SIG-M5 (cell line): Measurements from ENCODE around the gene POMT1.

ENCODE experiments used
- DNase-seq: peaks from one replicate; lab custom pipeline; 2025; lab: John Stamatoyannopoulos, UW

The POMT1 gene

DNA sequence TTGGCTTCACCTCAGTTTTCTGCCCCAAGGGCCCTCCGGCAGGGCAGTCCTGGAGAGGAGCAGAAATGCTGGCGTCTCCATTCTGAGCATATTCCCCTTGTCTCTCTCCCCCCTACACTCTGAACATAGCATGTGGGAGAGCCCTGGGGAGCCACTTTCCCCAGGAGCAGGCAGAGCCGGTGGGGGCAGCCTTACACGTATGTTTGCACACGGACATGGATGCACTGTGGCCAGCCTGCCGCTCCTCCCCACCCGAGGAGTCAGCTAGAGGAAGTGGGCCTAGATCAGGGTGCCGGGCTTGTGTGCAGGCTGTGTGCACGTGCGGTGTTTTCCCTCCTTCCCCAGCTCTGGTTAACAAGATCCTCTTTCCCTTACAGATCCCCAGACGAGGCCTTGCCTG lies 25.4 kb upstream of the POMT1 start:
- DNase-seq, result no peak

DNA sequence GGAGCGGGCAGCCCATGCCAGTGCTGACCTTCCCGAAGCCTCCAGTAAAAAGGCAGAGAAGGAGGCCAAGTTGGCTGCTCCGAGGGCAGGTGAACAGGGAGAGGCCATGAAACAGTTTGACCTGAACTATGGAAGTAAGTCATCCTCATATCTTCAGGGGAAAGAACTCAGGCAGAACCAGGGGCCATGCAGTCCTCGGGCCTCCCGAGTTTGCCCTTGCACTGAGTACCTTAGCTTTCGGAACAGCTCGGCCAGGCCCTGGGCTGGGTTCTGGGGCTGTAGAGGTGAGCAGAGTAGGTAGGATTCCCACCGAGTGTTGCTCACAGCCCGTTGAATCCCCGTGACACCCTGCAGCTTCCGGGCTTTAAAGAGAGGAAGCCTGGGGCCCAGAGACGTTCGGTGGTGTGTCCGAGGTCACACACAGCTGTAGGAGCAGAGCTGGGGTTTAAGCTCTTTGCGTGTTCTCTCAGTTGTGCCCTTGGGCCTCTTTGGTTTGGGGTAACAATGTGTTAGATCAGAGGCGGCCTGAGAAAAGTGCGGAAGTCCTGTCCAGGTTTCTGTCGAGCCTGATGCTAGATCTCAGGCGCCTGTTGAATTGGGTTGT lies 24.8 kb upstream of the POMT1 start:
- no peak for DNase-seq

DNA sequence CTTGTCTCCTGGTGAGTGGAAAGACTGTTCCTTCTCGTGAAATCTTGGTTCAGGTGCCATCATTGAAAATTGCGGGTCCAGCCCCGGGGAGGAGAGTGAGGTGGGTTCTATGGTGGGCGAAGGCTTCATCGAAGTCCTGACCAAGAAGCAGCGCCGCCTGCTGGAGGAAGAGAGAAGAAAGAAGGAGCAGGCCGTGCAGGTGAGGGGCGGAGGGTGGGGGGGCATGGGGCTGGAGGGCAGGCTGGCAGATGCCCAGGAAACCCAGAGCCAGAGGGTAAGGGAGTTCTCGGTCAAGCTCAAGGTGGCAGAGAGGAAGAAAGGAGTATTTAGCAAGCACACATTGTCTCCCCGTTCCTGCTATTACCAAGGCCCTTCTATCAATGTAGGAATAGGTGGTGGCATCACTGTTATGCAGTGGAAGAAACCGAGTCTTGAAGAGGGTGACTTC lies 24.3 kb upstream of the POMT1 start:
- no peak for DNase-seq

DNA sequence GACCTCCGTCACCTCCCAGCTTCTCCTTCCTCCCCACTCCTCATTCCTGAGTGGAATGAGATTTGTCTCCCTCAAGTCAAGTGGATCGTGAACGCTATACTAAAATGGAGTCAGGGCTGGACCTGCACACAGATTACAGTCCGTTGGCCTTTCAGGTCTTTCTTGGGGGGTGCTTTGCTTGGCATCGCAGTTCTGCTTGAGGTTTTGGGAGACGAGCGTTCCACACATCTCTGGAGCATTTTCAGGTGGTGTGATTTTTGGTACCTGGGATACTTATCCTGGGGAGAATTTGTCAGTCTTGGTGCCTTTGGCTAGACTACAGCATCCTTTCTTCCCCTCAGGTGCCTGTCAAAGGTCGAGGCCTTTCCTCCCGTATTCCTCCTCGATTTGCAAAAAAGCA lies 23.8 kb upstream of the POMT1 start:
- DNase-seq, result no peak

DNA sequence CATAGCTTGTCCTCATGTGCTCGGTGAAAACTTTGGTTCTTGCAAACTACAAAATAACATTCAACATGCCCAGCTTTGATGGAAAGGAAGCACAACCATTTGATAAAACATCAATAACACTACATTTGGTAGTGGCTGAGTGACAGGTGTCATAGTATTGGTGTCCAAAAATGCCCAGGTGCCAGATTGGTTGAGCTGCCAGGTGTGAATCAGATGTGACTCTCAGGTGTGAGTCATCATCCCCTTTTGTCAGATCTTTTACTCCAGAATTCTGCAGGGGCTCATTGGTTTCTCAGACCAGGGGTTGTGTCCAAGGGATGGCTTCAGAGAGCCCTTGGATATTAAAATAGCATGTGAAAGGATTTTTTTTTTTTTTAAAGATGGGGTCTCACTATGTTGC lies 22.5 kb upstream of the POMT1 start:
- no peak for DNase-seq

DNA sequence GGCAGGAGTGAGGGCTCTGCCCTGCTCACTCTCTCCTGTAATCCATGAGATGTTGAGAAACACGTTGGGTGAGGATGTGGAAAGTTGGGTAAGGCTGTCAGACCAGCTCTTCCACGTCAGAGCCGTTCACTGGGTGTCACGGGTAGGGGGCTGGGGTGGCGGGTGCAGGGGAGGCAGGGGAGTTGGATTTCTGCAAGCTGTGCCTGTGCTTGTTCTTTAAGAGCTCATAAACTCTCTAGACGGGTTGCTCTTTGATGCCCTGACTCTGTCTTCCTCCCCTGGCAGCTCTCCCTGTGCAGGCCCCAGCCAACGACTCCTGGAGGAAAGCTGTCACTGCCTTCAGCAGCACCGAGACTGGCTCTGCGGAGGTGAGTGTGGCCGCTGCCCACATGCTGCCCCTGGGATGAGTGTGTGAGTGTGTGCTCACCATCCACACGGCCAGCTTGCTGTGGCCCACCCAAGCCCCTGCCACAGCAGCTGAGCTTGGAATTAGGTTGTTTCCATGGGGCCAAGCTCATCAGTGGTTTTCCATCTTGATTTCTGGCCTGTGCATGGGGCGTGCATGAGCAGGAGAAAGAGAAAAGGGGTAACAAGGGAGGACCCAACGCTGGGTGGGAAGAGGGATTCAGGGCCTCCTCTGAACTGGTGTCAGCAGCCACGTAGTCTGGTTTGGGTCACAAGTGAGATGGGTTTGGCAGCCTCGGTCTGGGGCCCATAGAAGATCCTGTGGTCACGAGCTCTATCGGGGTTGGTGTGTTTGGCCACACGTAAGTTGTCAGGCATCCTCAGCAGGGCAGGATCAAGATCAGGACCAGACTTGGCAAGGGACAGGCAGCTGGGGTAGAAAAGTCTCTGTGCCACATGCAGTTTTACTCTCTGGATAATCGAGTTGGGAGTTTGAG lies 21.0 kb upstream of the POMT1 start:
- DNase-seq, result no peak

DNA sequence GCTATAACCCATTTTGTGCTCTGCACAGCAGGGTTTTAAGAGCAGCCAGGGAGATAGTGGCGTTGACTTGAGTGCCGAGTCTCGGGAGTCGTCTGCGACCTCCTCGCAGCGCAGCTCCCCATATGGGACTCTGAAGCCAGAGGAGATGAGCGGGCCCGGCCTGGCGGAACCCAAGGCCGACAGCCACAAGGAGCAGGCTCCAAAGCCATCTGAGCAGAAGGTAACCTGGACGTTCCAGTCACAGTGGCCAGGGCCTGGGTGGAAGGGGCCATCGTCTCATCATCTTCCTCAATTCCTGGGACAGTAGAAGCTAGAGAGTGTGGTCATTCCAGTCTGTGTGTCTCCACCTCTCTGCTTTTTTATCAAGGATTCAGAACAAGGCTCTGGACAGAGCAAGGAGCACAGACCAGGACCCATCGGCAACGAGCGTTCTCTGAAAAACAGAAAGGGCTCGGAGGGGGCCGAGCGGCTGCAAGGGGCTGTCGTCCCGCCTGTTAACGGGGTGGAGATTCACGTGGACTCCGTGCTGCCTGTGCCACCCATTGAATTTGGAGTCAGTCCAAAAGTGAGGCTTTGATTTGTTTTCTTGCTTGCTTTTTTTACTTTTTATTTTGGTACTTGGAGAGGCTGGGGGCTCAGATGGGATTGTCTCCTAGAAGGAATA lies 20.2 kb upstream of the POMT1 start:
- DNase-seq, result no peak

DNA sequence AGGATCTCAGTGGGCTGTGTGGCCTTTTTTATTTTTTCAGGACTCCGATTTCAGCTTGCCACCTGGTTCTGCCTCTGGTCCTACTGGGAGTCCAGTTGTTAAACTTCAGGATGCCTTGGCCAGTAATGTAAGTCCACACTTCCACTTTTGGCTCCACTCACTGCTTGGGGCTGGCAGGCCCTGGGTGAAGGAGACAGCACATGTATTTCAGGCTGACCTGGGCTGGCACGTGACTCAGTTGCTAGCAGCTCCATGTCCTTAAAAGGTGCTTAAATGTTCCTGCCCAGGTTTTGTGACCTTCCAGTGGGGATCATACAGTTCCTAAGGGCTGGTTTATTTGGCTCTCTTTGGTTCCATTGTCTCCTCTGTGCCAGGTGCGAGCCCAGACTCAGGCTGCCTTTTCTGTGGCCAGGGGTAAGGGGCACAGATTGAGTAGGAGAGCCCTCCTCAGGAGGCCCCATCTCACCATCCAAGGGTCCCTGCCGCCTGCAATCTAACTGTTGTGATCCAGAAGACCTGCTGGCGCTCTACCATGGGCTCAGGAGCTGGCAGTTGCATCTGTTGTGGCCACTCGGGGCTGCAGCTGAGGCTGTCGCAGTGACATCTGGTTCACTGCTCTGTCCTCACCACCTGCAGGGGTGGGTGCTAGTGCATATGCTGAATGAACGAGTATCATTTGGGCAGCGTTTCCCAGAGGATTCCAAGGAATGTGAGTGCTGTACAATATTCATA lies 19.2 kb upstream of the POMT1 start:
- no peak for DNase-seq

DNA sequence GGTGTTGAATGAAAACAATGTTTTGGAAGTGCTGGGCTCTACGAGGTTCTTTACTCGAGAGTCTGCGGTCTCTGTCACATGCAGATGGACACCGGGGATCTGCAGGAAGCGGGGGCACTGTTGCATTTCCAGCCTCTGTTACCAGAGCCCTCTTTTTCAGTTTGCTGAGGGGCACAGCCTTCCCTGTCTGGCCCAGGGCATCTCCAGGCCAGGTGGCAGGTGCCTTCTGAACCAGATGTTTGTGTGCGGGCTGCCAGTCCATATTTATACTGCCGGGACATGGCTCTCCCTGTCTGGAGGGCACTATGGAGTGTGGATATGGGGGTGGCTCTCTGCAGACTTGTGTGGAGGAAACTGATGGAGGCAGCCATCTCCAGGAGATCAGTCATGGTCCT lies 18.7 kb upstream of the POMT1 start:
- DNase-seq, result no peak

DNA sequence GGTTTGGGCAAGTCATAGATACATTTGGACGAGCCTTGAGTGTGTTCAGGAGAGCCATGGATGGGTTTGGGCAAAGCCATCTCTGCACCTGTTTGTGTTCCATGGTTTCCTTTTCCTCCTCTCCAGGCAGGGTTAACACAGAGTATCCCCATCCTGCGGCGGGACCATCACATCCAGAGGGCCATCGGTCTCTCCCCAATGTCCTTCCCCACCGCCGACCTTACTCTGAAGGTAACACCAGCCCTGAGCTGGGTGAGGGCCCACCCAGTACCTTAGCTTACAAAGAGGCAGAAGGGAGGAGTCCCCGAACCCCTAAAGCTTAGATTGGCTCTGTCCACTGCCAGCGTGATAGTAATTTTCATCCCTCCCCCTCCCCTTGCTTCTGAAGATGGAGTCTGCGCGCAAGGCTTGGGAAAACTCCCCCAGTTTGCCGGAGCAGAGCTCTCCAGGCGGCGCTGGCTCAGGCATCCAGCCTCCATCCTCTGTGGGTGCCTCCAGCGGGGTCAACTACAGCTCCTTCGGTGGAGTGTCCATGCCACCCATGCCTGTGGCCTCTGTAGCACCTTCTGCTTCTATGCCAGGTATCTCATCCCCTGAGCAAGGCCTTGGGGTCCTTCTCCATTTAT lies 18.0 kb upstream of the POMT1 start:
- DNase-seq, result no peak

DNA sequence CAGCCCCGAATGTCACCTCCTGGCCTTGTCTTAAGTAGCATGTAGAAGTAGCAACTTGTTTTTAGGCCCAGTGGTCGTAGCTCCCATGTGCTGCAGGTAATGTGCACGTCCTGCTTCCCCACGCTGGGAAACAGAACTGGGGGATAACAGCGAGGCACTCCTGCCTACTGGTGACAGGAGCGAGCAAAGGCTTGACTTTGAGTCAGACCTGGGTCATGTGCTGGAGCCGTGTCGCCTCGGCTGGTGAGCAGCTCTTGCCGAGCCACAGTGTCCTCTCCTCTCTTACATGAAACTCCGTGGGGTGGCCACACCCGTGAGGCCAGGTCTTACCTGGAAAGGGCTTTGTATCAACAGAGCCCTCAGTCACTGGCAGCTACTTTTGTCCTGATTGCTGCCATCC lies 17.5 kb upstream of the POMT1 start:
- no peak for DNase-seq

DNA sequence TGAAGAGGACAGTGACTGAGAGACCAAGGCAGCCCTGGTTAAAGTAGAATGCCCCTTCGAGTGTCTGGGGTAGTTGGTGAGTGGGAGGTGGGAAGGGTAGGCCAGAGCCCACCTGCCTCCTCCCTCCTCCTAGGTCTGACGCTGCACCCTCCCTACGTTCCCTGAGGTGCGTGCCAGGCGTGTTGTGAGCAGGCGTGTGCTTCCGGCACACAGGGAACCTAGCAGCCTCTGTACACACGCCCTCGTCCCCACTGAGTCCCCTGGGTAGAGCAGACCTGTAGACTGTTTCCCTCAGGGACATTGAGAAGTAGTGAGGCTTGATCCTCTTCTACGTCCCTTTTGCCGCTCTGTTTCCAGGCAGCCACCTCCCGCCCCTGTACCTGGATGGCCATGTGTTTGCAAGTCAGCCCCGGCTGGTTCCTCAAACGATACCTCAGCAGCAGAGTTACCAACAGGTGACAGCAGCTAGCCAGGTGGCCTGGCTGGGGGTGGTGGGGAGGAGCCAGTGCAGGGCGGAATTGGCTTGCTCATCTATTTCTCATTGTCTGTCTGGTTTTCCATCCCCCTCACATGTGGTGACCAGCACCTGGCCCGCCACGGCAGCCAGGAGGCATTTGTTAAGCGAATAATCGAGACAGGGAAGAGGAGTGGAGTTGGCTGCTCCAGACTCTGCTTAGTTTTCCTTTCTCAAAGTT lies 16.8 kb upstream of the POMT1 start:
- DNase-seq, result no peak

DNA sequence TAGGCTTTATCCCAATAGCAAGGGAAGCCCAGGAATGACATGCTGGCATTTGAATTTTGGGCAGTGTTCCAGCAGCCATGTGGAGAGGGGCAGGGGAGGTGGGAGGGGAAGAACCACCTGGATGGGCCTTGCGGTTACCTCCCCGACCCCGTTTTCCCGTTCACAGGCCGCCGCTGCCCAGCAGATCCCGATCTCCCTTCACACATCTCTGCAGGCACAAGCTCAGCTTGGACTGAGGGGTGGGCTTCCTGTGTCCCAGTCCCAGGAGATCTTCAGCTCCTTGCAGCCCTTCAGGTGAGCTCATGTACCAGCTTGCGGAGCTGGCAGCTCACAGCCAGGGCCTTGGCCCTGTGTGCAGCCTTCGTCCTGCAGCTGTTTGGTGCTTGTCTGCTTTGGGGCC lies 15.7 kb upstream of the POMT1 start:
- no peak for DNase-seq

DNA sequence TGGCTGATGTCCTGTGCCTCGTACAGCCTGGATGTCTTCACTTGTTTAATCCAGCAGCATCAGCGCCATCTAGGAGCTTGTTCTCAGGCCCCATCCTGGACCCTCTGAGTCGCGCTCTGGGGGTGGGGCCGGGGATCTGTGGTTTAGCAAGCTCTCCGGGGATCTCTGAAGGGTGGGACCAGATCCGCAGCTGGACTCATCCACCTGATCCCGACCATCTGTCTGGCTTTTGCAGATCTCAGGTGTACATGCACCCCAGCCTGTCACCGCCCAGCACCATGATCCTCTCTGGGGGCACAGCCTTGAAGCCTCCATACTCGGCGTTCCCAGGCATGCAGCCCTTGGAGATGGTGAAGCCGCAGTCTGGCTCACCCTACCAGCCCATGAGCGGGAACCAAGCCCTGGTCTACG lies 15.1 kb upstream of the POMT1 start:
- DNase-seq, result no peak

DNA sequence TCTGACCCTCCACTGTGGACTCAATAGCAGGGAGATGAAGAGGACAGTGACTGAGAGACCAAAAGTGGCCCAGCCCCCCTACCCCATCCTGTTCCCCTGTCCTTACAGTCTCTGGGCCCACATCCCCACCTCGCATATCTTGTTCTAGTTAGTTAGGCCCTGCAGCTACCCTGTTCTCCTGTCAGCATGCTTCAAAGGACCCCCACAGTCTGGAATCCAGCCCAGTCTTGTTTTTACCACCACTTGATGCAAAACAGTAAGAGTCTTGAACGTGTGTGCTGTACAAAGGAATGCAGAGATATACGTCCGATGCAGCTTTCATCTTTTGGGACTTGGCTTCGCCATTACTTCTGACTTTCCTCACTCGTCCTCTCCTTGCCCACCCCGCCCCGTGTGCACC lies 12.2 kb upstream of the POMT1 start:
- DNase-seq, result no peak

DNA sequence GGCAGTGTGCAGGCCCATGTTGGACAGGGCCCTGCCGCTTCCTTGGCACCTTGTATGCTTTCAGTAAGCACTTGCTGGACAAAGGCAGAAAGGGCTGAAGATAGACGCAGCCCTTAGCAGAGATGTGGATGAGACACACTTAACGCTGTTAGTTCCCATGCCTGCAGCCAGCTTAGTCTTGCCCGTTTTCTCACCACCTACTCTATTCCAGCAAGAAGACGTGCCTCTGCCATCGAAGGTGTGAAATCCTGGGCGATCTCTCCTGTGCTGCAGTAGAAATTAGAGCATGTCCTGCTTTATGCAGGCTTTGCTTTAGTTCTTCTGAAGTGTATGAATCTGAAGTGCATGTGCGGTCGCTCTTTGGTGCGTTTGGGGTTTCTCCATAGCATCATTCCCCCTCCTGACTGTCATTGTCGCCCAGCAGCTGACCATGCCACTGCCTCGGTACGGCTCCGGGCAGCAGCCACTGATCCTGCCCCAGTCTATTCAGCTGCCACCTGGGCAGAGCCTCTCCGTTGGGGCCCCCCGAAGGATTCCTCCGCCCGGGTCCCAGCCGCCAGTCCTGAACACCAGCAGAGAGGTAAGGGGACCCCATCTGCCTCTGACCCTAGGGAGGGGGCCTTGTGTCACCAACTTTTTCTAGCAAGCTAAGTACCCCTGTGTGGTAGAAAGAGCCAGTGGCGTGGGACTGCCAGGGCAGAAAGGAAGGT lies 11.6 kb upstream of the POMT1 start:
- no peak for DNase-seq

DNA sequence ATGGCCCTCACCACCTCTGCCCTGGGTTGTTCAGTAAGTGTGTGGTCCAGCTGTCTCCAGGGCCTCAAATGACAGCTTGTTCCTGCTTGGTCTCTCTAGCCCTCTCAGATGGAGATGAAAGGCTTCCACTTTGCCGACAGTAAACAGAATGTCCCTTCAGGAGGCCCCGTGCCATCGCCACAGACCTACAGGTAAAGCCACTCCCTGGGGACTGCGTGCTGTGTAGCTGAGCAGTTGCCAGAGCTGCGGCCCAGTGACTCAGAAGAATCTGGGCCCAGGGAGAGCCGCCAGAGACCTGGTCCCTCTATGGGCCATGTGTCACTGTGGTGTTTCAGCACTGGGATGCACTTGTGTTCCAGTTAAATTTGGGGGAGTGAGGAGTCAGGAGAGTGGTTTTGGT lies 10.6 kb upstream of the POMT1 start:
- DNase-seq, result no peak

DNA sequence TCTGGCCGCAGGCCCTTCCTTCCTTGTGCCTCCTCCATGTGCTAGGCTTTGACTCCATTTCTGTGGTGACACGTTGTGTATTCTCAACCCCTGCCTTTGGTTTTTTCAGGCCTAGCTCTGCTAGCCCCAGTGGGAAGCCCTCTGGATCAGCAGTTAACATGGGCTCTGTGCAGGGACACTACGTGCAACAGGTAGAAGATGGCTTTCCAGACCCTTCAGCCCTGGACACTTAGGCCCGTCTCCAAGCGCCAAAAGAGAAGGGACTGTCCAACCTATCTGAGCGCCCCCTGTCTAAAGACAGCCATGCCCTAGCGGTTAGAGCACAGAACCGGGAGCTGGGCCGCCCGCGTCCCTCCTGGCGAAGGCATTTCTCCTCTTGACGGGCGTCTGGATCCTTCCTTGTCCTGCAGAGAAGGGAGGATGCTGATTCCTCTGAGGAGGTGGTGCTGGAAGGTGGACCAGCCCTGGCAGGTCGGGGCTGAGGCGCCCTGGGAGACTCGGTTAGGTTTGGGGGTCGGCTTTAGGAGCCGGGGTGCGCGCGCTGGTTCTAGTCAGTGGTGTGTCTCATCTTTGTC lies 8.3 kb upstream of the POMT1 start:
- no peak for DNase-seq

DNA sequence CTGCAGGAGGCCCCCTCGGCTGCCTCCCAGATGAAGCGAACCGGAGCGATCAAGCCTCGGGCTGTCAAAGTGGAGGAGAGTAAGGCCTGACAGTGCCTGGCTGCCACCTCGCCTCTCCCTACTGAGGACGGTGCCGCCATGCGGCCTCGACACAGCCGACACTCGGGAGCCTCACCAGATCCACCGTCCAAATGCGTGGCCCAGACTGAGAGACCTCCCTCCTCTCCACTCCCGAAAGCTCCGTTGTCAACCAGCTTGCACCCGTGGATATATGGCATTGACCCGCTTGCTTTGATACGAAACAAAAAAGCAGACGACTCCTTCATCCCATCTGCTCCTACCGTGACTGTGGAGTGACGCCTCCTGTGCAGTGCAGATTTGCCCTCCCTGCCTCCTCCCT lies 6.9 kb upstream of the POMT1 start:
- DNase-seq, result no peak

DNA sequence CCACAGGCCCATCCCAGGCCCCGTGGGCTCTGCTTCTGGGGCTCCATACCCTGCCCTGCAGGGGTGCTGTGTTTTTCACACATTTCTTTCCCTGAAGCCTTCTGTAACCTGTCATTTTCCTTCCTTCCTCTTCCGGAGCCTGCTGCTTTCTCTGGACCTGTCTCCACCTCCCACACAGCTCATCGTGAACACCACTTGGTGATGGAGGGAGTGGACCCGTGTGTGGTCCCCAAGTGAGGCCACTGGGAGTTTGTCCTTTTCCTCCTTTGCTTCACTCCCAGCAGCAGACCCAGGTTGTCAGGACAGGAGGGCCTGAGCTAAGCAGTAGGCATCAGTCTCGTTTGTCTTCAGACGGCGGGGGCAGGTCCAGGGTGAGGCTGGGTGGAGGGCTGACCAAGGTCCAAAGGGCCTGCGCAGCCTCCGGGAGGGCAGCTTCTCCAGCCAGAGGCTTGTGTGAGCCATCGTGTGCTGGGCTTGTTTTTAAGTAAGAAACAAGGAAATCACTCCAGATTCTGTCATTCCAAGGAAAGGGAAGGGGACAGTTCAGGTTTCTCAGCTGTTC lies 5.8 kb upstream of the POMT1 start:
- DNase-seq, result no peak
